ENCODE measurements around the gene KAZALD1.
A peak's percentile ranks its signal among the peaks of the same experiment; 100 is the strongest.

KAZALD1 gene

DNA sequence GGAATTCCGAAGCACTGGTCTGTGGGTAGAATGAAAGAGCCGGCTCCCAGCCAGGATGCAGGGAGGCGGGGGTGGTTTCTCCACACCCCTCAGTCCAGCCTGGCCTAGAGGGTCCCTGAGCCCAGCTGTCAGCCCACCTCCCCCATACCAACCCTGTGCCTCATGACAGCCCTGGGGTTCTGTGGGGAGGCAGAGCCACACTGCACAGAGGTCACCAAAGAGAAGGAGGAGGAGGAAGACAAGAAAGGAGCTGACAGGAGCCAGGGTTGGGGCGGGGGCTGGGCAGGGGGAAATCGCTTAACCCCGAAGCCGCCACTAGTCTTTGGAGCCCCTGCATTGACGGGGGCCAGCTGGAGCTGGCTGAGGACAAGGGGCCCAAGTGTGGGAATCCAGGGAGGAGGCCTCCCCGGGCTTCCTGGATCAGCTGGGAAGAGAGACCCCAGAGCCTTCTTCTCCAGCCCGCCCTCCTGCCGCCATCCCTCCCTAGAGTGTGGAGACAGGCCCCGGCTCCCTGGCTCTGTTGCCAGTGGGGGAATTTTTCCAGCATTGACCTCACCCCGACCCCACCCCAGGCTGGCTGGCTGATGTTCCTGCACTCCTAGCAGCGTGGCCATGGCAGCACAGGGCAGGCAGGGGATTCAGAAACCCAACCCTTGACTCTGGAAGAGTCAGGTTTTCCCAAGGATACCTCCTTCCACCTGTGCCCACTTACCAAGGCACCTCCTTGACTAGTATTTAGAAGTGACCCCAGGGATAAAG lies 32.5 kb downstream of the KAZALD1 start:
- no peak for DNase-seq (ENCODE audit: low read depth, low spot score)

- DNase-seq (ENCODE audit: low read depth, low spot score) = no peak
Observed at GRCh38 chr10:101095004-101095403, 33.2 kb downstream of the KAZALD1 start.

DNA sequence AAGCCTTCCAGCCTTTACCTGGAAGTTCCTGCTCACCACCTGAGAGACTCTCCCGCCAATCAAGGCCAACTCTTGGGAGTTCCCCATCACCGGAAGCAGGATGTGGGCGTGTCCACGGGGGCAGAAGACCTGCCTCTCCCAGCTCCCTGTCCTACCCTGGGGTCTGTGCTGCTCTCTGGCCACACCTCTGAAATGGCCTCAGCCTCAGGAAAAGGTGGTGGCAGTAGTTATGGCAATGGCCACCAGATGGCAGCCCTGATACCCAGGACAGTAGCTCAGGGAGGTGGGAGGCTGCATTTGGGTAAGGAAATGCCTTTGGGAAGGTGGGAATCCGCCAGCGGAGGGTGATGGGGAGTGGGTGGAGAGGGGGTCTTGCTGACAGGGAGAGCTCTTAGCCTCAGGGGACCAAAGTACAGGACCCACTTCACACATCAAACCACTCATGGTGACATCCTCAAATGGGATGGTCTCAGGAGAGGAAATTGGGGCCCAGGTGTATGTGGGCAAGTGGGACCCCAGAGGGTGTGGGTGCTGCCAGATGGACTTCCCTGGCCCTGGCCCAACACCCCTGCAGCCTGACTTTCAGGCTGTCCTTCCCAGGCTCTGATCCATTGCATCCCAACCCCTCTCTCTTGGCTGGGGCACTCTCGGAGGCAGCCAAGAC lies 33.9 kb downstream of the KAZALD1 start:
- peak; percentile 13 for DNase-seq (ENCODE audit: low read depth, low spot score)

DNA sequence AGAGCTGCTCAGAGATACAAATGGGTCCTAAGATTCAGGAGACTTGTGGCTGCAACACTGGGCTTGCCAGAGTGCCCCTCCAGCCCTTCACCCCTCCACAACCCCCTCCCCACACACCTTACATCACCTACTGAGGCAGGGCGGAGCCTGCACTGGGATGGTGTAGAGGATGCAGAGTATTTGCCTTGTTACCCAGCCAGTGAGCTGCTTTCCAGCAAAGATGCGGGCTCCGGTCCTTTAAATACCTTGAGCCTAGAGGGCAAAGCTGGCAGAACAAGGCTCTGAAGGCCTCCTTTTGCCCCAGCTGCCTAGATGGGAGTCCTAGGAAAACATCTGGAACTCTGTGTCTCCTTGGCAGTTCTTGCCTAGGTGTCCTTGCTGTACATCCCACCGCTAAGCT lies 34.6 kb downstream of the KAZALD1 start:
- DNase-seq (ENCODE audit: low read depth, low spot score) = no peak

DNA sequence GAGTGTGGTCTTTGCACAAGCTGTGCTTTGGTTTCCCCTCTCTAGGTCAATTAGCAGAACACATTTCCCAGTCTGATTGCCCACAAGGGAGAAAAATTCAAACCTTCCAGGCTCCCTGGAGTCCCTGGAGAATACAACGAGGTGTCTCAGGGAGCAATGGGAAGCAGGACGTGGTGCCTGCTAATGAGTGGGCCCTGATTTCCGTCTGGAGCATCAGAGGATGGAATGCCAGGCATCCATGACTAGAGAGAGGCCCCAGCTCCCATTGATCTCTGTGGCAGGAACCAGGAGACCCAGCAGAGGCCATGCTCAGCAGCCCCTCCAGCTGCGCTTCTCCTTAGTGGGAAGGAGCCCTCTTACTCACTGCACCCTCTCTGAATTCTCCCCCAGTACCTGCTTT lies 36.1 kb downstream of the KAZALD1 start:
- no peak for DNase-seq (ENCODE audit: low read depth, low spot score)

- DNase-seq (ENCODE audit: low read depth, low spot score) = no peak
Observed at GRCh38 chr10:101099901-101100300, 38.1 kb downstream of the KAZALD1 start.

DNA sequence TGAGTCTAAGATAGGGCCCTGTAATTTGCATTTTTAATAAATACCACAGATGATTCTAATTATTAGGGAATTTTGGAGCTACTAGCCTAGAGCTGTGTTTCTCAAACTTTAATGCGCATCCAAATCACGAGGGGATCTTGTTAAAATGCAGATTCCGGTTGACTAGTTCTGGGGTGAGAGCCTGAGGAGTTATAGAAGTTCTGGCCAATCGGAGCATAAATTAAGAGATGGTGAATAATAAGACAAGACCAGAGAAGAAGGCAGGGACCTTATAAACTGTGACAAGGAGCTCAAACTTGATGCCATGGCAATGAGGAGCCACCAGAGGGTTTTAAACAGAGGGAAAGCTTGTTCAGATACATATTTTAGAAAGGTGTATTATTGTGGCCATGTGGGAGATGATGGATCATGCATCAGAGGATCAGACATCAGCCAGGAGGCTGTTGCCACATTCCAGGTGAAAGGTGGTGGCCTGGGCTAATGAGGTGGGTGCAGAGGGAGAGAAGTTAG lies 39.6 kb downstream of the KAZALD1 start:
- no peak for DNase-seq (ENCODE audit: low read depth, low spot score)

DNA sequence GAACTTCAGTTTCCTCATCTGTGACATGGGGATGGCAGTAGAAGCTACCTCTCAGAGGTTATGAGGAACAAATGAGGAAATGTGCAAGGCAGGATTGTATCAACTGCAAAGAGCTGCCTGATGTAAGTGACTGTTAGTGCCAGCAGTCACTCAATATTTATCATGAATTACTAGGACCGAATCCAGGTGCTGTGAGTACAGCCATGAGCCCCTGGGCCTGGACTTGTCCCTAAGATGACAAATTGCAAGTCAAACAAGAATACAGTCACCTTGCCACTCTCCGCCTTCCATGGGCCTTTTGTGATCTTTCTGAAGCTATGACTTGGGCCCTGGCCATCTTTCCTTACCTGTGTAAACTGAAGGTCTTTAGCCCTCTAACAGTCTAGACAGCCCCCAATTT lies 41.6 kb downstream of the KAZALD1 start:
- DNase-seq (ENCODE audit: low read depth, low spot score) = no peak

DNA sequence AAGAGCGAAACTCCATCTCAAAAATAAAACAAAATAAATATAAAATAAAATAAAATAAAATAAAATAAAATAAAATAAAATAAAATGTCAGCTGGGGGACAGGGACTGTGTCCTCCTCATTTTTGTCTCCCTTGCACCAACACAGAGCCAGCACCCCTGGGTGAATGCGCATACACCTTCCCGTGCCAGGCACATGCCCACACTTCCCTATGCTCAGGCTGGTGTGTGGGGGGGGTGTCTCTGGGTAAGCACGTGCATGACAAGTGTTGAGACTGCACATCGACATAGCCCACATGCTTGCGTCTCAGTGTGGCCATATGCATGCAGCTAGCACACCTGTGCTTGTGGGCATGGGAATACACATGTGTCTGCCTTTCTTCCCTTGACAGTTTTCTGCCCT lies 44.6 kb downstream of the KAZALD1 start:
- no peak for DNase-seq (ENCODE audit: low read depth, low spot score)

GRCh38 chr10:101107771-101108170 lies 46.0 kb downstream of the KAZALD1 start:
- no peak for DNase-seq (ENCODE audit: low read depth, low spot score)

DNA sequence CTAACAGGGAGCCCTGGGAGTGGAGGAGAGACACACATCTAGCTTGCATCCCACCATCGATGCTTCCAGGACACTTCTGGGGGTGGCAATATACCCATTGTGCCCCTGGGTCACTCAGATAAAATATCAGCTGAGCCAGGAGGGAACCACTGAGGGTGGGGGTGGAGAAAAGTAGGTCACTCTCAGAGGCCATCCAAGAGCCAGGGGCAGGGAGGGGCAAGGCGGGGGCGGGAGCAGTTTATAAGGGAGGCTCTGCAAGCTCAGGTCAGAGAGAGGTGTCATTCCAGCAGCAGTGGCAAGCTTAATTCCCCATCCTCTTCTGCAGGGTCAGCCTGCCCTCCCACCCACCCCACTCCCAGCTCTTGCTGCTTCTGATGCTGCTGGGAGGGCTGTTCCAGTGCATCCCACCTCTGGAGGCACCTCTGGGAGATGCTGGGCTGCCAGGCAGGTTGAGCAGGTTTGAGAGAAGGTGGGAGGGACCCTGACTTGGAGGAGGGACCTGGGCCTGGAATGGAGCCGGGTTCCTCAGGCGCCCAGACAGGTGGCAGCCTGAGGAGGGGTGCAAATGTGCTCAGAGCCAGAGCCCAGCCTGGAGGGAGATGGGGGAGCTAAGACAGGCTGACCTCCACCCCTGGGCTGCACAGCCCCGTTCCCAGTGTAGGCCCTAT lies 49.2 kb downstream of the KAZALD1 start:
- no peak for DNase-seq (ENCODE audit: low read depth, low spot score)

GRCh38 chr10:101111547-101111946 lies 49.8 kb downstream of the KAZALD1 start:
- no peak for DNase-seq (ENCODE audit: low read depth, low spot score)

- no peak for DNase-seq (ENCODE audit: low read depth, low spot score)
Observed at GRCh38 chr10:101112799-101113594, 51.2 kb downstream of the KAZALD1 start.

GRCh38 chr10:101113890-101114403 lies 52.2 kb downstream of the KAZALD1 start:
- no peak for DNase-seq (ENCODE audit: low read depth, low spot score)

GRCh38 chr10:101114646-101115045 lies 52.9 kb downstream of the KAZALD1 start:
- DNase-seq (ENCODE audit: low read depth, low spot score) = no peak
